Nephron (organoid): ENCODE measurements around the gene PIK3C2A.

ENCODE experiments used
- H3K27ac Mint-ChIP-seq, 3 experiments: 2 replicates each; pipeline ENCODE4 v1.8.0; 2020; ENCODE audit warnings: mixed read lengths in 3 of 3, mild to moderate bottlenecking in 2 of 3, moderate library complexity in 1 of 3
- H3K27me3 Mint-ChIP-seq: 2 replicates; pipeline ENCODE4 v1.8.0; 2021; ENCODE audit warnings: low read depth, mild to moderate bottlenecking, moderate library complexity, mixed read lengths
- H3K36me3 Mint-ChIP-seq: 2 replicates; pipeline ENCODE4 v1.8.0; 2020; ENCODE audit warnings: low read depth, mixed read lengths
- H3K4me1 Mint-ChIP-seq: 2 replicates; pipeline ENCODE4 v1.8.0; 2020; ENCODE audit warnings: mixed read lengths
- H3K4me3 Mint-ChIP-seq, 3 experiments: 2 replicates each; pipeline ENCODE4 v1.8.0; 2020; ENCODE audit warnings: mild to moderate bottlenecking in 3 of 3, mixed read lengths in 3 of 3, moderate library complexity in 2 of 3
- H3K9me3 Mint-ChIP-seq: 2 replicates; pipeline ENCODE4 v1.8.0; 2020; ENCODE audit warnings: mixed read lengths
- CTCF ChIP-seq, 3 experiments: fragments of 200-600 bp; sonication (generic); IDR thresholded peaks; one replicate each; pipeline ENCODE4 v1.5.0; 2021; ENCODE audit warnings: antibody characterized with exemption in 3 of 3; ENCODE audit not compliant: unreplicated experiment in 3 of 3

PIK3C2A gene

GRCh38 chr11:17197431-17197898, 10.3 kb downstream of the PIK3C2A start:
- TF ChIP-seq CTCF (IDR thresholded peaks at IDR 0.05; ENCODE audit: unreplicated experiment in 3 of 3): no peak
- no peaks in the 10 kb centered on the region for H3K4me1 Mint-ChIP-seq
- no peak overlapping the region for H3K27ac Mint-ChIP-seq
- no peaks in the 10 kb centered on the region for H3K27me3 Mint-ChIP-seq
- H3K36me3 Mint-ChIP-seq: peaks cover 56% of the 10 kb centered on the region
- no peak overlapping the region for H3K4me3 Mint-ChIP-seq
- H3K9me3 Mint-ChIP-seq: peaks cover 2% of the 10 kb centered on the region

DNA sequence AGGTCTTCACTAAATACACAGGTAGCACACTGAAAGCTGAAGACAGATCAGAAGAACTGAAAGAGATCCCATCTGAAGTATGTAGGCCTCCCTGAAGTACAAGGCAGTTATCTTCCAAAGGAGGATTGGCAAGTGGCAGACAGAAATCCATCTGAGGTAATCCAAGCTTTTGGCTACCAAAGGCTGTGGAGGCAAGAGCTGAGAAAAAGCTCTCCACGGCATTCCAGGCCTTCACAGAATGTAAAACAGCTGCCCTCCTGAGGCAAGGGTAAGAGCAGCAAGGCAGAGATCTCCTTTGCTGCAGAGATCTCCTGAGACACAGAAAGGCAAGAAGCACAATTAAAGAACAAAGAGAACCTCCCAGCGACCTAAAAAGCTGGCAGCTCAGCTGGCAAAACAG, 19.1 kb downstream of the PIK3C2A start:
- Mint-ChIP-seq H3K9me3 (peaks cover 4% of the 10 kb centered on the region), H3K27ac (no peak overlapping the region), H3K4me1 (no peaks in the 10 kb centered on the region), H3K4me3 (no peak overlapping the region), H3K27me3 (no peaks in the 10 kb centered on the region), H3K36me3 (peaks cover 44% of the 10 kb centered on the region)
- TF ChIP-seq CTCF (IDR thresholded peaks at IDR 0.05; ENCODE audit: unreplicated experiment in 3 of 3): no peak

- Mint-ChIP-seq H3K4me3 (no peak overlapping the region), H3K9me3 (peaks cover 4% of the 10 kb centered on the region), H3K36me3 (peaks cover 34% of the 10 kb centered on the region), H3K27me3 (no peaks in the 10 kb centered on the region), H3K27ac (no peak overlapping the region), H3K4me1 (no peaks in the 10 kb centered on the region)
- no peak for TF ChIP-seq CTCF (IDR thresholded peaks at IDR 0.05; ENCODE audit: unreplicated experiment in 3 of 3)
Observed at GRCh38 chr11:17186932-17187692, 20.7 kb downstream of the PIK3C2A start.

- Mint-ChIP-seq H3K27ac (no peak overlapping the region), H3K4me1 (no peaks in the 10 kb centered on the region), H3K36me3 (peaks cover 33% of the 10 kb centered on the region), H3K4me3 (no peak overlapping the region), H3K9me3 (peaks cover 4% of the 10 kb centered on the region), H3K27me3 (no peaks in the 10 kb centered on the region)
- no peak for TF ChIP-seq CTCF (IDR thresholded peaks at IDR 0.05; ENCODE audit: unreplicated experiment in 3 of 3)
Observed at GRCh38 chr11:17185938-17186337, 21.8 kb downstream of the PIK3C2A start.

- Mint-ChIP-seq H3K9me3 (no peaks in the 10 kb centered on the region), H3K4me1 (no peaks in the 10 kb centered on the region), H3K36me3 (peaks cover 30% of the 10 kb centered on the region), H3K4me3 (no peak overlapping the region), H3K27me3 (no peaks in the 10 kb centered on the region), H3K27ac (no peak overlapping the region)
- no peak for TF ChIP-seq CTCF (IDR thresholded peaks at IDR 0.05; ENCODE audit: unreplicated experiment in 3 of 3)
Observed at GRCh38 chr11:17184882-17185587, 22.8 kb downstream of the PIK3C2A start.
